DMS153 (cell line): ENCODE results near the gene DAZL.
"Not testable (repeated sequence)": the region's sequence is repeated elsewhere in the genome, so short reads cannot be mapped to it uniquely, and the experiment has no call there.

ENCODE experiments used
- DNase-seq: peaks from one replicate; lab custom pipeline; 2025; lab: John Stamatoyannopoulos, UW

DAZL gene, protein sequence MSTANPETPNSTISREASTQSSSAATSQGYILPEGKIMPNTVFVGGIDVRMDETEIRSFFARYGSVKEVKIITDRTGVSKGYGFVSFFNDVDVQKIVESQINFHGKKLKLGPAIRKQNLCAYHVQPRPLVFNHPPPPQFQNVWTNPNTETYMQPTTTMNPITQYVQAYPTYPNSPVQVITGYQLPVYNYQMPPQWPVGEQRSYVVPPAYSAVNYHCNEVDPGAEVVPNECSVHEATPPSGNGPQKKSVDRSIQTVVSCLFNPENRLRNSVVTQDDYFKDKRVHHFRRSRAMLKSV

DNA sequence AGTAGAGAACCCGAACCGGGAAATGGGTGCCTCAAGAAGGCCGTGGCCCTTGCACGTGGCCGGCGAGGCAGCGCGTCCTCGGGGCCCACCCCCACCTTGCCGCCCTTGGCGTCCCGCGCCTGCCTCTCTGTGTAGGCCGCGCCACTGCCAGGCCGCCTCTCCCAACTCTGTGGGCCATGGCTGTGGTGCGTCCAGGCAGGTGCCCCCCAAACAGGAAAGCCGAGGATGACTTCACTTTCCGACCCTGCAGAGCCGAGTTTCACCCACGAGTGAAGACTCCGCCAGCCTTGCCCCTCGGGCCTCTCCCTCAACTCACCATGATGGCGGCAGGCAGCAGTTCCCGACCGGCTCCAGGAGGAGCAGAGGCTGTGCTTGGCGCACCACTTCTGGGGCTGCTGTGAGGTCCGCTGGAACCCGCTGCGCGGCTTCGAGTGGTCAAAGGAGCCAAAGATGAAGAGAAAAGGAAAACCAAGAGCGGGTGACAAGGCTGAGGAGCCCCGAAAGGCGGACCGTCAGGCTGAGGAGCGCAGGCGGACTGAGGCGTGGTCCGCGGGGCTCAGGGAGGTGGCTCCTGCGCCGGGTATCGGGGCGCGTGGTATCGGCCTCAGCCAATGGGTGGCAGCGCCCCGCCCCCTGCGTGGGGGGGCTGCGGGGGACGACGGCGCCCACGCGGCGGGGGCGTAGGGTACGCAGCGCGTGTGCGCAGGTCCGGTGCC is at the start of gene DAZL:
Gene DAZL, minus strand, starts transcription at position 537 of the 716 bp plus-strand sequence. Its CDS starts 218 bp downstream, at position 319.
- no peak for DNase-seq

DNA sequence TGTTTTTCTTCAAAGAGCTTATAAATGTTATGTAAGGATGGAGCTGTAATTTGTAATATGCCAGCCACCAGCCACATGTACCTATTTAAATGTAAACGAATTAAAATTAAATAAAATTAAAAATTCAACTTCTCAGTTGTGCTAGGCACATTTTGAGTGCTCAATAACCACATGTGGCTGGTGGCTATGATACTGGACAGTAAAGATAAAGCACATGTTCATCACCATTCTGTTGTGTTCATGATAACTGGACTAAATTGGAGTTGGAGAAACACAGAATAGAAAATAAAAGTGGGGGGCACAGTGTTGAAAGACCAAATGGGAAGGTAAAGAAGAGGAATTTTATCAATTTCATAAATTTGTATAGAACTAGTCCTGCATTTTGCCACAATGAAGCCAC is 49.8 kb upstream of the DAZL start:
- no peak for DNase-seq

DNA sequence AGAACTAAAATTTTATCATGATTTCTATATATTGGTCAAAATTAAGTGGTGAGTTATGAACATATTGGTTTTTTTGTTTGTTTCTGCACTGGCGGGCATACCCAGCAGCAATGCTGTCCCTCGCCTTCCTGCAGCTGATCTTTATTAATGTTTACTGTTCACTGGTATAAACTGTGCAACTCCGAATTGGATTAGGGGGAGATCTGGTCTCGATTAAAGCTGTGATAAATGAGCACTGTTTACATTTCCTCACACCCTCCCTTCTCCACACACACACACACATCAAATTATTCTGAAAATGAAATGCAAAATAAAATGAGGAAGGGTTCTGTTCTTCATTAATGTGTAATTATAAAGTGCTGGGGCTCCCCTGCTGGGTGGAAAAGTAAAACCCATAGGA is 48.5 kb upstream of the DAZL start:
- no peak for DNase-seq

DNA sequence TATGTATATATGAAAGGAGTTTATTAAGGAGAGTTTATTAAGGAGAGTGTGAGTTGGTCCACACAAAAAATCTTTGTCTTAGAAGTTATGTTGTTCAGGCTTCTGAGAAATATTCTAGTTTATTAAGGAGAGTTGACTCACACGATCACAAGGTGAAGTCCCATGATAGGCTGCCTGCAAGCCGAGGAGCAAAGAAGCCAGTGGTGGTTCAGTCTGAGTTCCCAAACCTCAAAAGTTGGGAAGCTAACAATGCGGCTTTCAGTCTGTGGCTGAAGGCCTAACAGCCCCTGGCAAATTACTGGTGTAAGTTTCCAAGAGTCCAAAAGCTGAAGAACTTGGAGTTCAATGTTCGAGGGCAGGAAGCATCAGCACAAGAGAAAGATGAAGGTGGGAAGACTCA is 42.4 kb upstream of the DAZL start:
- no peak for DNase-seq

DNA sequence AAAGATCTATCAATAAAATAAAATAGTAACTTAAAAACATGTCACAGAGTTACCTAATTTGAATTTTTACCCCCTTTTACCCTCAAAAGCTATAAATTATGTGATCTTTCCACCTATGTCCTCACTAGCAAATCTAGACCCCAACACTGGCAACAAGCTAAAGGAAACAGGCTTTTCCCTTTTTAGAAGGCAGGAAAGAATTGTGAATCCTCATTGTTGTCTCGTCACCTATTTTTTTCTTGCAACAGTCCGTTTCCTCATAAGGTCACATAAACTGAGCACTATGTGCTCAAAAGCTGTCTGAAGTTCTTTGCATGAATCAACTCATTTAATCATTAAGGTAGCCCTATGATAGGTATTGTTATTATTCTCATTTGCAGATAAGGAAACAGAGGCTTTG is 34.6 kb upstream of the DAZL start:
- DNase-seq, result no peak

GRCh38 chr3:16633948-16634347 is 28.7 kb upstream of the DAZL start:
- DNase-seq, result no peak

GRCh38 chr3:16632395-16632794 is 27.2 kb upstream of the DAZL start:
- no peak for DNase-seq

- DNase-seq, result no peak
These were observed 13.5 kb upstream of the DAZL start for GRCh38 chr3:16618721-16619120.

GRCh38 chr3:16617155-16617554 is 11.9 kb upstream of the DAZL start:
- DNase-seq, result not testable (repeated sequence)

DNA sequence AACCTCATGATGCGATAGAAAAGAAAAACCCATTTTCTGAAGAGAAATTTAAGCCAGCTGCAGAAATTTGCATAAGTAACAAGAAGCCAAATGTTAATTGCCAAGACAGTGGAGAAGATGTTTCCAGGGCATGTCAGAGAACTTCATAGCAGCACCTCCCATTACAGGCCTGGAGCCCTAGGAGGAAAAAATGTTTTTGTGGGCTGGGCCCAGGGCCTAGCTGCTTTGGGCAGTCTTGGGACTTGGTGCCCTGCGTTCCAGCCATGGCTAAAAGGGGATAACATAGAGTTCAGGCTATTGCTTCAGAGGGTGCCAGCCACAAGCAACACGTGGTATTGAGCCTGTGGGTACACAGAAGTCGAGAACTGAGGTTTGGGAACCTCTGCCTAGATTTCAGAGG is 10.9 kb upstream of the DAZL start:
- DNase-seq, result no peak

- no peak for DNase-seq
These were observed 9.1 kb upstream of the DAZL start for GRCh38 chr3:16614033-16615031.

- DNase-seq, result no peak
These were observed 4.8 kb upstream of the DAZL start for GRCh38 chr3:16609927-16610580.

GRCh38 chr3:16608816-16609215 is 3.6 kb upstream of the DAZL start:
- DNase-seq, result no peak

GRCh38 chr3:16607718-16608117 is 2.5 kb upstream of the DAZL start:
- DNase-seq, result no peak

DNA sequence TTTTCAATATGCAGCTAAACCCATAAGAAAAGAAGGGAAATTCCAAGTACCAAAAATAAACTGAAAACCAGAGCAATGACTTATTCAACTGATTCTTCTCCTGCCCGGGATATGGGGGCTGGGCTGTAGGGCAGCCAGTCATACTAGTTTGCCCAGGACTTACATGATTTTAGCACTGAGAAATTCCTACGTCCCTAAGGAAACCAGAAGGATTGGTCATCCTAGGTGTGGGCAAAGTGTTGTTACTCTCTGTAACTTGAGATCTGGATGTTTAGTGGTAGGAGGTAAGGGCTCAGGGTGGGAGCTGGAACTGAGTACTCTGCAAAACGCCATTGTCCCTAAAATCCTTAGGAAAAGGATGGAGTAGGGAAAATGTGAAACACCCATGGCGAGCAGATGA is 1.2 kb upstream of the DAZL start:
- DNase-seq, result no peak

DNA sequence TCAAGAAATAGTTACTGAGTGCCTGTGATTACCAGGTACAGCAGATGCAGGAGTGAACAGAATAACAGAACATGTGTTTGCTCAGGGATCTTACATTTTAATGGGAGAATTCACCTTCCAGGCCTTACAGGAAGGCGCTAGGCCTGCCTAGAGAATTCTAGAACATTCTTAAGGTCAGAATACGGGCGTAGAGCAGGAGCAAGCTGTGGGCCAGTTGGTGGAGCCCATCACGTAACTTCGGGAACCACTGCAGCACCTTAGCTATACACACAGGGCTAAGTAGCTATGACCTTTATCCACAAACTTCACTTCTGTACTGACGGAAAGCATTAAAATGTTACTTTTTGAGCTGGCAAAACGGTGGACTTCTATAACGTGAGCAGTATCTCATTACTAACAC is 743 bp upstream of the DAZL start:
- no peak for DNase-seq

- DNase-seq, result no peak
These were observed 790 bp downstream of the DAZL start for GRCh38 chr3:16604433-16604832.

DNA sequence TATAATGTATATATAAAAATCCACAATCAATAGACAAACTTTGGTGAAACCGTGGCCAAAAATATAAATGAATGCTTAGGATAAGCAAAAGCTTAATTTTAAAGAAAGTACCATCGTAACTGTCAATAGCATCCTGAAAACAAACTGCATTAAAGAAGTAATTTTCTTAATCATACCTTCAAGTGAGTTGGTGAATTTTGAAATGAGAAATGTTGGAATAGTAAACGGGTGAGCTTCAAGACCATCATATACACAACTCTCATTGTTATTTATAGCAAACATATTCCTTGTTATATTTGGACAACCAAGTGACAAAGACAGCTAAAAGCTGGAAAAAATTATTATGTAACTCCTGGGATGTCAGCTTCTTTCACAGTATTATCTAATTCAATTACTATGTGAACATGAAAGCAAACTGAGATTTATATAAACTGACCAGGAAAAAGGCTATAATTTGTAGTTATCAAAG is 3.7 kb downstream of the DAZL start:
- DNase-seq, result no peak

DNA sequence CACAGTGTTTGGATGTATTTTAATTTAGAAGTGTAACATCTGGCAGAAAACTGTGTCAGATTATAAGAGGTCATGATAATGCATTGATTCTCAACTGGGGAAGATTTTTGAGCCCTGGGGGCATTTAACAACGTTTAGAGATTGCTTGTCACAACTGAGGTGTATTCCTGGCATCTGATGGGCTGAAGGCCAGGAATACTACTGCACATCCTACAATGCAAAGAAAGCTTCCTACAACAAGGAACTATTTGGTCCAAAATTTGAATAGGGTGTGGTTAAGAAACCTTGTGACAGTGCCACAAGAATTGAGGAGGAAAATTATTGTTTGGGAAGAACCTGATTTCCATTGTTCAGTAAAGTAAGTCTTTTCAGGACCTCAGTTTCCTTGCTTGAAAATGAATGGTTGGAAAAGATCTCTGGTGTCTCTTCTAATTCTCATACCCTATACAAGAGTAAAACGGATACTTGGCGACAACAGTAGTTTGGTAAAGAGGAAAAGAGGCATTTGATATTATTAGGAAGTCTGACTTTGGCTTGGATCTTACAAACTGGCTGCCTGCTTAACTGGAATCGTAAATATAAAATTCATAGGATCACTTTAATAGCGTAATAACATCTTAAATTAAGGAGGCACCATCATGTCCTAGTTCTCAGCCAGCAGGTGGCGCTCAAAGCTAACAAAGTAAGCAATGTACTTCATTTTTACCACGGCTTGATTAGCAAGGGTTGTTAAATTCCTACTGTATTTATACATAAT is 4.3 kb downstream of the DAZL start:
- peak; percentile 3 for DNase-seq

DNA sequence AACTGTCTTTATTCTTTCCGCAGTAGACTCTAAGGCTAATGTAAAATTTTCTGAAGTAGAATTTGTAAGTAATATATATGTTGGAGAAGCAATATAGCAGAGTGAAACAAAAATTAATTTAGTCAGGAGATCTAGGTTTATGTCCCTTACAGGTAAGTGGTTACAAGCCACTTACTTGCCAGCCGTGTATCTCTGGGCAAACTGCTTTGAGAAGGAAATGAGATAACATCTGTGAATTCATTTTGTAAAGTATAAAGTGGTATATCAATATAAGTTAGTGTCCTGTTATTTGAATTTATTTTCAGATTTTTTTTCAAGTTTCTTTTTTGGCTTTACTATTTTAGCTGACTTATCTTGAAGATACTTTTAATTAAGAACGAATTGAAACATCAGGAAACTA is 5.5 kb downstream of the DAZL start:
- peak; percentile 0 for DNase-seq
